ENCODE measurements around the gene RBBP8NL.

DNA sequence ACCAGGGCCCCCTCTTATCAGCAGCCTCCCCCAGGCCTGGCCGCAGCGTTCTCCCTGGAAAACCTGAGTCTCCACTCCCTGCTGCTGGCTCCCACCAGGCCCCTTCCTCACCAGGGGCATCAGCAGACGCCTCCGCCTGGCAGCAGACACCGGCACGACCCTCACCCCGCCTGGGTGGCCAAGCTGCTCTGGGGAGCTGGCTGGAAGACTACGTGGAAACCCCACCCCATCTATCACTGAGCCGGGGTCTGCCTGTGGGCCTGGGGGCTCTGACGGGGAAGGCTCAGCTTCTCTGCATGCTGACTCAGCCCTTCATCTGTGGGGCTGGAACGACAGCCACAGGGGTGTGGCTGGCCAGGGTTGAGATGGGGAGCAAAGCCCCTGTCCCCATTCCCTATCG is 19.1 kb upstream of the RBBP8NL start:
- TF ChIP-seq, protein P1, sequence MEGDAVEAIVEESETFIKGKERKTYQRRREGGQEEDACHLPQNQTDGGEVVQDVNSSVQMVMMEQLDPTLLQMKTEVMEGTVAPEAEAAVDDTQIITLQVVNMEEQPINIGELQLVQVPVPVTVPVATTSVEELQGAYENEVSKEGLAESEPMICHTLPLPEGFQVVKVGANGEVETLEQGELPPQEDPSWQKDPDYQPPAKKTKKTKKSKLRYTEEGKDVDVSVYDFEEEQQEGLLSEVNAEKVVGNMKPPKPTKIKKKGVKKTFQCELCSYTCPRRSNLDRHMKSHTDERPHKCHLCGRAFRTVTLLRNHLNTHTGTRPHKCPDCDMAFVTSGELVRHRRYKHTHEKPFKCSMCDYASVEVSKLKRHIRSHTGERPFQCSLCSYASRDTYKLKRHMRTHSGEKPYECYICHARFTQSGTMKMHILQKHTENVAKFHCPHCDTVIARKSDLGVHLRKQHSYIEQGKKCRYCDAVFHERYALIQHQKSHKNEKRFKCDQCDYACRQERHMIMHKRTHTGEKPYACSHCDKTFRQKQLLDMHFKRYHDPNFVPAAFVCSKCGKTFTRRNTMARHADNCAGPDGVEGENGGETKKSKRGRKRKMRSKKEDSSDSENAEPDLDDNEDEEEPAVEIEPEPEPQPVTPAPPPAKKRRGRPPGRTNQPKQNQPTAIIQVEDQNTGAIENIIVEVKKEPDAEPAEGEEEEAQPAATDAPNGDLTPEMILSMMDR (conservative IDR thresholded peaks at IDR 0.05): no peak
- no peak for TF ChIP-seq EZH2 (IDR thresholded peaks at IDR 0.05; ENCODE audit: low read depth)

Data from PC-9 (cell line).